Measurements from ENCODE around the gene TBCC. TPM values are rescaled to one million over a fixed set of nuclear protein-coding genes. Genes with fewer than 3 reads are reported as not detected.
"Not testable (repeated sequence)": the region's sequence is repeated elsewhere in the genome, so short reads cannot be mapped to it uniquely, and the experiment has no call there.

Gene TBCC
- total RNA-seq, 1 donor from 2014 or later = 10.6 TPM

DNA sequence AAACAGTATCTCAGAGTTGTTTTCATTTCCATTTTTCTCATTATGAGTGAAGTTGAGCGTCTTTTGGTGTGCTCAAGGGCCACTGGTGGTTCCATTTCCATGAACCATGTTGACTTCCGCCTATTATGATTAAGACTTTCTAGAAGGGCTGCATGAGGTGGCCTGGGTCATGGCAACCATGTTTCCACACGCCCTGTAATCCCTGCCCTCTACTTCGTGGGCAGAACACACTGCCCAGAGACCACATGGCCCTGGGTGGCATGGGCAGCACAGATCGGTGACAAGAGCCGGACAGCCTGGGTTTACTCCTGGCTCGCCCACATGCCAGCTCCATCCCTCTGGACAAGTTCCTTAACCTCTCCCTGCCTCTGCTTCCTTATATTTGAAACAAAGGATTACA, 38.3 kb downstream of the TBCC start:
- intact Hi-C loops (cut with micrococcal nuclease) = no loop called here
- DNase-seq (no peak), ATAC-seq (no peak)

DNA sequence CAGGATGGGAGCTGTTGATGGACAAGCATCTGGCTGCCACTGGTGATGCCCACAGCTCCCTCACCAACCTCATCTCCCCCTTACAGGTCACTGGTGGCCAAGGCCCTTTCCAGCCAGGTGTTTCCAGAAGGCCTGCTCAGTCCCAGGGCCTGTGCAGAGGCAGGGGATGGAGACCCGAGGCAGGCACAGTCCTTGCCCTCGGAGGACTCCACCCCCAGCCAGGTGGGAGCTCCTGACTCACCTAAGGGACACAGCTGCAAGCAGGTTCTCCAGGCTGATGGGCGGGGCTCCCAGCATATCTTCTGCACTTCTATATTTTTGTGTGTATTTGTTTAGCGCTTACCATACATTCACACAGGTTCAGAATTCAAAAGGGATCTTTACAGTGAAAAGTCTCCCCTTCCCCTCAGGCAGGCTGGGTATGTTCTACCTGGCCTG, 40.9 kb downstream of the TBCC start:
- intact Hi-C loops (cut with micrococcal nuclease) = no loop called here
- ATAC-seq (no peak), DNase-seq (no peak)

DNA sequence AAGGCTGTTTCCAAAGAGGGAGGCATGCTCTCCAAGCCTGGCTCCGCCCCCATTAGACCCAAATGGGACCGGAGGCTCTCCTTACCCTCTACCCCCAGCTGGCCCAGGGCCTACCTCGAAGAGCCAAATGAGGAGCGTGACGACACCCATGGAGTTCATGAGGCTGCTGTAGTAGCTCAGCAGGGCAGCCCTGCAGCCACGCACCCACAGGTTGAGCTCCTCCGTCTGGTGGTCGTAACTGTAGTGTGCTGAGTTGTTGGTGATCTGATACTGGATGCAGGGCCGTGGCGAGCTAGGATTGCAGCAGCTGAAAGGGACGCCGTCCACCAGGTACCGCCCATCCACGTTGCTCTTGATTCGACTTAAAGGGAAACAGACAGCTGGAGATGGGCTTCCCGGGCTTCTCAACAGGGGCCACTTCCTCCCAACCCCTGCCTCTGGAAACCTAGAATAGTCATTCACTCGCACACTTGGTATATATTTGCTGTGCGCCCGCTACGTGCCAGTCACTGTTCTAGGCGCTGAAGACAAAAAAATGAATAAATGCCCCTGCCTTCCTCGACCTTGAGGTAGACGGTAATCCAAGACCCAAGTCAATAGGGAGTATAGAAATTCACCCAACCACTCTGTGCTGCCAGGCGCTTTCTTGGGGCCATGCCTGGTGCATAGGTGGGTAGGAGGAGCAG, 41.5 kb downstream of the TBCC start:
- intact Hi-C loops (cut with micrococcal nuclease) = no loop called here
- DNase-seq (peak; percentile 52), ATAC-seq (peak; percentile 79)

DNA sequence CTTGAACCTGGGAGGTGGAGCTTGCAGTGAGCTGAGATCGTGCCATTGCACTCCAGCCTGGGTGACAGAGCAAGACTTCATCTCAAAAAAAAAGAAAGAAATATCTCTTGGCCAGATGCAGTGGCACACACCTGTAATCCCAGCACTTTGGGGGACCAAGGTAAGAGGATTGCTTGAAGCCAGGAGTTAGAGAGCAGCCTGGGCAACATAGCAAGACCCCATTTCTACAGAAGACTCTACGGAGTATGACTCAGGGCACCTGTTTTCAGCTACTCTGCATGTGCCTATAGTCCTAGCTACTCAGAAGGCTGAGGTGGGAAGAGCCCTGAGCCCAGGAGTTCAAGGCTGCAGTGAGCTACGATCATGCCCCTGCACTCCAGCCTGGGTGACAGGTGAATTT, 43.1 kb downstream of the TBCC start:
- intact Hi-C loops (cut with micrococcal nuclease); DNase-seq; ATAC-seq: not testable (repeated sequence)

DNA sequence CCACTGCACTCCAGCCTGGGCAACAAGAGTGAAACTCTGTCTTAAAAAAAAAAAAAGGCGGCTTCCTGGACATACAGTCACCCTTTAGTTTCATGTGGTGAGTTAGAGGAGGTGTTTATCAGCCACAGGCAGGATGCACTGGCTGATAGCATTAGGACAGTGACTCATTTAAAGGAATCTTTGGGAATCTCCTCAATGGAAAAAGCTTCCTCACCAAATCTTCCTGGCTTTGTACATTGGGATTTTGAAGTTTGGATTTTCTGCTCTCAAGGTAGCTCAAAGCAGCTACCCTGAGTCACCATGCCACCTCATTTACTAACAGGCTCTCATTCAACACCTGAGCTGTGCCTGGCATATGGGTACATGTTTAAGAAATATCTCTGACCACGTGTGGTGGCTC, 43.7 kb downstream of the TBCC start:
- DNase-seq (no peak), ATAC-seq (no peak)
- intact Hi-C loops (cut with micrococcal nuclease) = no loop called here

DNA sequence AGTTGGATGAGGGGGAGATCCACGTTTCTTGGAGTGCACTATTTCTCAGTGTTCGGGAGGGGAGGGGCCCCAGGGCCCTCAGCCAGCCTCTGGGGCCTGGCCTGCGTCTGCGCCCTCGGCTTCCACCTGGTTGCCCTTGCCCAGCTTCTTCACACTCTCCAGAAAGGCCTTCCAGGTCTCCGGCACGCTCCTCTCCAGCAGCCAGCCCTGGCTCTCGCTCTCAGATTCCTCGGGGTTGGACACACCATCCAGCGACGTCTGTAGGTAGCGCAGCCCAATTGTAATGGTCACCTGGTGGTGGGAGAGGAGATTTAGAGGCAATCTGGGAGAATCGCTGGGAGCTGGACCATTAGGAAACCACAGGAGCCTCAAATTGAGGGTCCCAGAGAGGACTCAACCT, 47.7 kb downstream of the TBCC start:
- intact Hi-C loops (cut with micrococcal nuclease) = no loop called here
- ATAC-seq (no peak), DNase-seq (no peak)

DNA sequence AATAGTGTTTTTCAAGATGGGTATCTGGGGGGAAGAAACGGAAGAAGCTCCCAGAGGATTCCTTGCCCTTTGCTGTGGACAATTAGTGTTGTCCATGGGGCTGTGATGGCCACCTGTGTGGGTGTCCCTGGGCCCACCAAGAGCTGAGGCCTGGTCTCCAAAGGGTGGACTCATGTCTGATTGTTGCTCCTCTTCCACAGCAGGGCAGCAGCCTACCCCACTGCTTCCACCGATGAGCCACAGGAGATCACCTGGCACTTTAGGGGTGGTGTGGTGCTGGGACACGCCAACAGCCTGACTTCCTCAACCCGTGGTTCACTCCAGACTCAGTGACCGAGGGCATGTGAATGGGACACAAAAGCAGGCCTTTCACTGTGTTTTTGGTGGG, 48.6 kb downstream of the TBCC start:
- DNase-seq = no peak
- intact Hi-C loops (cut with micrococcal nuclease) = no loop called here
- ATAC-seq = no peak

DNA sequence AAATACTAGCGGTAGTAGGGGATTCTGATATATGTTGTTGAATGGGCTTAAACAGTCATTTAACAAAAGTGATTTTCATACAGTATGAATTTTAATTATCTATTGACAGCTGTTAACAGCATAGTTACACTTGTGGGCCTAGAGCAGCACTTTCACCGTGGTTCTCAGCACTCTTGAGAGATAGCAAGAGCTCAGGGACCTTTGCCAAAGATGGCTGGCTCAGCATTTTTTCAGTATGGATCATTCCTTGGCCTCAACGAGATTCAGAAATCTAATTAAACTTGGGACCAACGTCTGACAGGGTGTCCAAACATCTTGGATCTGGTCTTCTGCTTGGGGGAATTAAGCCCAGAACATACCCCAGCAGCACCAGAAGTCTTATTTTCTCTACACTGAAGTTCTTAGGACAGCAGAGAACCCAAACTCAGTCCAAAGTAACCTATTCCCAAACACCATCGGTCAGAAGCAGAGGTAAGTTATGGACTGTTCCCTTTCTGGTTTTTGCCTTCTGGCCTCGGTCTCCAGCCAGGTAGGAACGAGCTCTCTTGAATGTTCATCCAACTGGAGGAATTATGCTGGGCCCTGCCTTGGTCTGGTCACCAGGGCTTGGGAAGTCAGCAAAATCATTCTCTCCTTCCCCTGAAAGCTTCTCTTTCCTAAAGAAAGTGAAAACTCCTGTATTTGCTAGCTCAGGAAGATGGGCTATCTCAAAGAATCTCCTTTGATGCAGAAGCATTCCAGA, 49.2 kb downstream of the TBCC start:
- ATAC-seq = peak; percentile 46
- intact Hi-C loops (cut with micrococcal nuclease) = no loop called here
- DNase-seq = no peak

DNA sequence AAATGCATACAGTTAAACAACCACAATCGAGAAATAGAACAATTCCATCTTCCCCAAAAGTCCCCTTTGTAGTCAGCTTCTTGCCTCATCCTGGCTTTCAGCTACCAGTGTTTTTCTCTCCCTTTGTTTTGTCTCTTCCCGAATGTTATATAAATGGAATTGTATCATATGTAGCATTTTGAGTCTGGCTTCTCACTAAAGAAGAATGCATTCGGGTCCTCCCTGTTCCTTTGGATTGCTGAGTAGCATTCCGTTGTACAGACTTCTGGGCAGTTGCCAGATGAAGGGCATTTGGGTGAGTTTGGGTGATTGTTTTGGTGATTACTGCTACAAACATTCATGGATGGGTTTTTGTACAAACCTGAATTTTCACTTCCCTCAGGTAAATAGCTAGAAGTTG, 51.3 kb downstream of the TBCC start:
- no peak for ATAC-seq

More for the DNA sequence above, 51.3 kb downstream of the TBCC start:
- no peak for DNase-seq
- intact Hi-C loops (cut with micrococcal nuclease) = no loop called here

Other genes starting within 250 kb of the TBCC start
- 35.3 TPM for gene UBR2, start 182.1 kb downstream of the TBCC start, total RNA-seq
- 0.47 TPM for gene PRPH2, start 23.5 kb downstream of the TBCC start, total RNA-seq
- 13.0 TPM for gene BICRAL, start 35.9 kb upstream of the TBCC start, total RNA-seq
- 46.5 TPM for gene RPL7L1, start 133.5 kb upstream of the TBCC start, total RNA-seq
- gene PTCRA, start 169.9 kb upstream of the TBCC start, total RNA-seq = not detected
- gene CNPY3, start 183.4 kb upstream of the TBCC start, total RNA-seq = 19.5 TPM
- gene GNMT, start 214.7 kb upstream of the TBCC start, total RNA-seq = 2.0 TPM
- gene PEX6, start 233.1 kb upstream of the TBCC start, total RNA-seq = 27.8 TPM
- gene PPP2R5D, start 238.5 kb upstream of the TBCC start, total RNA-seq = 40.3 TPM

All from left ventricle myocardium superior (tissue), 1 donor.